HepG2 (cell line): Measurements from ENCODE around the gene NUP35. TPM values are rescaled to one million over a fixed set of nuclear protein-coding genes. Genes with fewer than 3 reads are reported as not detected.

ENCODE experiments used
- CREBL2 ChIP-seq: sonication (generic); formaldehyde crosslinking; IDR thresholded peaks from 2 replicates; pipeline ENCODE4 v1.8.1; 2023; ENCODE audit warnings: missing genetic modification reagents, mild to moderate bottlenecking, borderline replicate concordance
- E2F2 ChIP-seq: sonication (generic); formaldehyde crosslinking; IDR thresholded peaks from 2 replicates; pipeline ENCODE4 v1.4.0; 2020; ENCODE audit warnings: missing genetic modification reagents, borderline replicate concordance
- FOXK1 ChIP-seq: sonication (generic); formaldehyde crosslinking; IDR thresholded peaks from 2 replicates; pipeline ENCODE4 v1.4.0; 2020; ENCODE audit warnings: low read depth, missing genetic modification reagents, borderline replicate concordance
- FOXM1 ChIP-seq: sonication (generic); formaldehyde crosslinking; IDR thresholded peaks from 2 replicates; pipeline ENCODE4 v1.5.0; 2020; ENCODE audit warnings: missing genetic modification reagents
- GZF1 ChIP-seq: sonication (generic); formaldehyde crosslinking; IDR thresholded peaks from 2 replicates; pipeline ENCODE4 v1.5.1; 2020; ENCODE audit warnings: mild to moderate bottlenecking, missing genetic modification reagents
- KLF12 ChIP-seq: sonication (generic); formaldehyde crosslinking; IDR thresholded peaks from 2 replicates; pipeline ENCODE4 v1.4.0; 2020; ENCODE audit warnings: missing genetic modification reagents, borderline replicate concordance
- KMT2A ChIP-seq: sonication (generic); formaldehyde crosslinking; IDR thresholded peaks from 2 replicates; pipeline ENCODE4 v1.4.0; 2020; ENCODE audit warnings: missing genetic modification reagents
- MAFG ChIP-seq: sonication (generic); formaldehyde crosslinking; IDR thresholded peaks from 2 replicates; pipeline ENCODE4 v1.5.1; 2020; ENCODE audit warnings: mild to moderate bottlenecking, missing genetic modification reagents
- MYPOP ChIP-seq: sonication (generic); formaldehyde crosslinking; IDR thresholded peaks from 2 replicates; pipeline ENCODE4 v1.8.1; 2023; ENCODE audit warnings: mild to moderate bottlenecking, moderate library complexity, missing genetic modification reagents
- SOX6 ChIP-seq, 2 experiments: fragments of 450-650 bp in 1 of 2; sonication (generic) in 1 of 2; formaldehyde crosslinking in 1 of 2; IDR thresholded peaks; 2 replicates each; pipeline versions ENCODE4 v1.4.0 to v1.6.1; 2017 to 2020; ENCODE audit warnings: antibody characterized with exemption in 1 of 2, mild to moderate bottlenecking in 1 of 2, missing genetic modification reagents in 1 of 2
- SRSF4 ChIP-seq: fragments of 200-400 bp; formaldehyde crosslinking; IDR thresholded peaks from one replicate; pipeline ENCODE4 v1.6.1; 2018; ENCODE audit warnings: mild to moderate bottlenecking, low read depth, low read length, moderate library complexity; ENCODE audit not compliant: poor library complexity, severe bottlenecking
- SRY ChIP-seq: sonication (generic); formaldehyde crosslinking; IDR thresholded peaks from 2 replicates; pipeline ENCODE4 v1.8.0; 2022; ENCODE audit warnings: mild to moderate bottlenecking, missing genetic modification reagents
- SYNCRIP ChIP-seq: fragments of 200-400 bp; formaldehyde crosslinking; IDR thresholded peaks from 2 replicates; pipeline ENCODE4 v1.6.1; 2018; ENCODE audit warnings: mild to moderate bottlenecking, low read depth, low read length; ENCODE audit not compliant: insufficient read depth
- THRA ChIP-seq: sonication (generic); formaldehyde crosslinking; IDR thresholded peaks from 2 replicates; pipeline ENCODE4 v1.4.0; 2020; ENCODE audit warnings: missing genetic modification reagents, borderline replicate concordance
- ZNF263 ChIP-seq: sonication (generic); formaldehyde crosslinking; IDR thresholded peaks from 2 replicates; pipeline ENCODE4 v1.4.0; 2020; ENCODE audit warnings: missing genetic modification reagents
- ZNF414 ChIP-seq: sonication (generic); formaldehyde crosslinking; IDR thresholded peaks from 2 replicates; pipeline ENCODE4 v1.5.0; 2020; ENCODE audit warnings: missing genetic modification reagents
- ZNF574 ChIP-seq: sonication (generic); formaldehyde crosslinking; IDR thresholded peaks from 2 replicates; pipeline ENCODE4 v1.4.0; 2020; ENCODE audit warnings: missing genetic modification reagents
- ZNF724P ChIP-seq: sonication (generic); formaldehyde crosslinking; IDR thresholded peaks from 2 replicates; pipeline ENCODE4 v1.8.0; 2022; ENCODE audit warnings: missing genetic modification reagents, borderline replicate concordance
- ZSCAN20 ChIP-seq: sonication (generic); formaldehyde crosslinking; IDR thresholded peaks from 2 replicates; pipeline ENCODE4 v1.4.0; 2020; ENCODE audit warnings: missing genetic modification reagents, mild to moderate bottlenecking, borderline replicate concordance
- polyA plus RNA-seq, 8 experiments: library from polyadenylated mRNA; depleted of rRNA in 3 of 8; stranded (reverse) in 7 of 8; unstranded in 1 of 8; fragments of >200 nt; fragmentation: Illumina TruSeq in 4 of 8; extraction: Trizol in 4 of 8; gene quantifications; 2 replicates each; pipeline versions ENCODE4 v1.2.1 to v1.2.3, GENCODE V29; 2011 to 2016; ENCODE audit warnings: low read depth in 4 of 8, missing spikeins in 1 of 8, mixed read lengths in 1 of 8; ENCODE audit not compliant: insufficient read depth in 1 of 8
- total RNA-seq, 5 experiments: library from RNA; depleted of rRNA; stranded (reverse); fragments of >200 nt; fragmentation: Illumina TruSeq; extraction: Trizol; gene quantifications; 2 replicates each; pipeline ENCODE4 v1.2.3, GENCODE V29; 2016; ENCODE audit warnings: low read depth in 1 of 5

NUP35 gene
- total and polyA plus RNA-seq, 2 of the 13 experiments (the other 11 are each of a cell fraction or from before 2014, with no cell fraction given): 16.9 to 53.6 TPM

- TF ChIP-seq SYNCRIP (no peak), SOX6 (IDR thresholded peaks at IDR 0.05) (no peak), SOX6 (CRISPR knock-in tag; IDR thresholded peaks at IDR 0.05) (peak; percentile 54; the same call in 1 of the 2 replicates), THRA (CRISPR knock-in tag) (peak; percentile 35), ZSCAN20 (CRISPR knock-in tag) (peak; percentile 74; the same call in 1 of the 2 replicates), ZNF263 (CRISPR knock-in tag) (no peak), SRY (CRISPR knock-in tag) (no peak; the same call in 1 of the 2 replicates), E2F2 (CRISPR knock-in tag) (peak; percentile 19; the same call in 1 of the 2 replicates), GZF1 (no peak), KLF12 (CRISPR knock-in tag) (peak; percentile 78; the same call in 1 of the 2 replicates), FOXM1 (CRISPR knock-in tag) (no peak), CREBL2 (CRISPR knock-in tag) (no peak), MYPOP (peak; percentile 68), SRSF4 (no peak), MAFG (CRISPR knock-in tag) (no peak), ZNF724P (0 out of 2 replicates have a peak, but pooled peaks have one; percentile 39), ZNF574 (CRISPR knock-in tag) (peak; percentile 70), FOXK1 (CRISPR knock-in tag) (peak; percentile 74; the same call in 1 of the 2 replicates), ZNF414 (no peak), KMT2A (CRISPR knock-in tag) (peak; percentile 85; the same call in 1 of the 2 replicates)
Observed at GRCh38 chr2:183078464-183079138, 45.6 kb upstream of the NUP35 start, which contains the start of gene DUSP19 (continued).
